Liver (tissue), 3 donors: ENCODE data around the gene ARID4A.

Source experiments
- EGR1 ChIP-seq, 2 donors: IDR thresholded peaks; 2 replicates each; pipeline ENCODE4 v1.6.1; 2016 to 2018; ENCODE audit warnings: antibody characterized with exemption in 2 of 2, low read depth in 2 of 2
- FOXA1 ChIP-seq: IDR thresholded peaks from 2 replicates; pipeline ENCODE4 v1.6.1; 2016; ENCODE audit warnings: antibody characterized with exemption
- GABPA ChIP-seq, 2 donors: IDR thresholded peaks in 1 of 2; conservative IDR thresholded peaks in 1 of 2; 2 replicates each; pipeline ENCODE4 v1.6.1; 2016; ENCODE audit warnings: antibody characterized with exemption in 2 of 2, mild to moderate bottlenecking in 1 of 2, moderate library complexity in 1 of 2
- HNF4A ChIP-seq, 2 donors: conservative IDR thresholded peaks; 2 replicates each; pipeline ENCODE4 v1.6.1; 2016; ENCODE audit warnings: antibody characterized with exemption in 2 of 2, mild to moderate bottlenecking in 2 of 2
- JUND ChIP-seq, 2 donors: IDR thresholded peaks; 2 replicates each; pipeline ENCODE4 v1.6.1; 2016; ENCODE audit warnings: antibody characterized with exemption in 2 of 2
- RAD21 ChIP-seq, 2 donors: IDR thresholded peaks; 2 replicates each; pipeline ENCODE4 v1.6.1; 2016; ENCODE audit warnings: antibody characterized with exemption in 2 of 2, mild to moderate bottlenecking in 2 of 2
- RXRA ChIP-seq, 2 donors: IDR thresholded peaks; 2 replicates each; pipeline ENCODE4 v1.6.1; 2017 to 2018; ENCODE audit warnings: antibody characterized with exemption in 2 of 2, mild to moderate bottlenecking in 1 of 2
- TAF1 ChIP-seq: conservative IDR thresholded peaks from 2 replicates; pipeline ENCODE4 v1.6.1; 2016; ENCODE audit warnings: antibody characterized with exemption, mild to moderate bottlenecking
- YY1 ChIP-seq: IDR thresholded peaks from 2 replicates; pipeline ENCODE4 v1.6.1; 2016; ENCODE audit warnings: antibody characterized with exemption, mild to moderate bottlenecking
- TF ChIP-seq, protein P1 (sequence below): fragments of 150-350 bp; IDR thresholded peaks from 2 replicates; pipeline ENCODE4 v1.5.1; 2017; ENCODE audit warnings: improper control_type of control experiment, low read depth, low read length; ENCODE audit not compliant: missing input control
- TF ChIP-seq, protein P2 (sequence below): IDR thresholded peaks from 2 replicates; pipeline ENCODE4 v1.6.1; 2016; ENCODE audit warnings: antibody characterized with exemption
- TF ChIP-seq, protein P3 (sequence below): IDR thresholded peaks from 2 replicates; pipeline ENCODE4 v1.6.1; 2016; ENCODE audit warnings: antibody characterized with exemption
- TF ChIP-seq, protein P4 (sequence below): IDR thresholded peaks from 2 replicates; pipeline ENCODE4 v1.6.1; 2016; ENCODE audit warnings: antibody characterized with exemption
- donor health status: healthy.
- donor health status: healthy.

GRCh38 chr14:58367296-58367695 lies 68.9 kb downstream of the ARID4A start:
- TF ChIP-seq EGR1 (IDR thresholded peaks at IDR 0.05; ENCODE audit: low read depth in 2 of 2) (no peak), YY1 (no peak), JUND (IDR thresholded peaks at IDR 0.05) (no peak), HNF4A (conservative IDR thresholded peaks at IDR 0.05) (no peak), RAD21 (IDR thresholded peaks at IDR 0.05) (no peak), GABPA (IDR thresholded peaks at IDR 0.05 in 1 of 2, conservative IDR thresholded peaks at IDR 0.05 in 1 of 2) (no peak), FOXA1 (no peak), TAF1 (no peak), RXRA (IDR thresholded peaks at IDR 0.05) (no peak)
- TF ChIP-seq, protein P1, sequence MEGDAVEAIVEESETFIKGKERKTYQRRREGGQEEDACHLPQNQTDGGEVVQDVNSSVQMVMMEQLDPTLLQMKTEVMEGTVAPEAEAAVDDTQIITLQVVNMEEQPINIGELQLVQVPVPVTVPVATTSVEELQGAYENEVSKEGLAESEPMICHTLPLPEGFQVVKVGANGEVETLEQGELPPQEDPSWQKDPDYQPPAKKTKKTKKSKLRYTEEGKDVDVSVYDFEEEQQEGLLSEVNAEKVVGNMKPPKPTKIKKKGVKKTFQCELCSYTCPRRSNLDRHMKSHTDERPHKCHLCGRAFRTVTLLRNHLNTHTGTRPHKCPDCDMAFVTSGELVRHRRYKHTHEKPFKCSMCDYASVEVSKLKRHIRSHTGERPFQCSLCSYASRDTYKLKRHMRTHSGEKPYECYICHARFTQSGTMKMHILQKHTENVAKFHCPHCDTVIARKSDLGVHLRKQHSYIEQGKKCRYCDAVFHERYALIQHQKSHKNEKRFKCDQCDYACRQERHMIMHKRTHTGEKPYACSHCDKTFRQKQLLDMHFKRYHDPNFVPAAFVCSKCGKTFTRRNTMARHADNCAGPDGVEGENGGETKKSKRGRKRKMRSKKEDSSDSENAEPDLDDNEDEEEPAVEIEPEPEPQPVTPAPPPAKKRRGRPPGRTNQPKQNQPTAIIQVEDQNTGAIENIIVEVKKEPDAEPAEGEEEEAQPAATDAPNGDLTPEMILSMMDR, result no peak
- TF ChIP-seq, protein P2, sequence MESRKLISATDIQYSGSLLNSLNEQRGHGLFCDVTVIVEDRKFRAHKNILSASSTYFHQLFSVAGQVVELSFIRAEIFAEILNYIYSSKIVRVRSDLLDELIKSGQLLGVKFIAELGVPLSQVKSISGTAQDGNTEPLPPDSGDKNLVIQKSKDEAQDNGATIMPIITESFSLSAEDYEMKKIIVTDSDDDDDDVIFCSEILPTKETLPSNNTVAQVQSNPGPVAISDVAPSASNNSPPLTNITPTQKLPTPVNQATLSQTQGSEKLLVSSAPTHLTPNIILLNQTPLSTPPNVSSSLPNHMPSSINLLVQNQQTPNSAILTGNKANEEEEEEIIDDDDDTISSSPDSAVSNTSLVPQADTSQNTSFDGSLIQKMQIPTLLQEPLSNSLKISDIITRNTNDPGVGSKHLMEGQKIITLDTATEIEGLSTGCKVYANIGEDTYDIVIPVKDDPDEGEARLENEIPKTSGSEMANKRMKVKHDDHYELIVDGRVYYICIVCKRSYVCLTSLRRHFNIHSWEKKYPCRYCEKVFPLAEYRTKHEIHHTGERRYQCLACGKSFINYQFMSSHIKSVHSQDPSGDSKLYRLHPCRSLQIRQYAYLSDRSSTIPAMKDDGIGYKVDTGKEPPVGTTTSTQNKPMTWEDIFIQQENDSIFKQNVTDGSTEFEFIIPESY, result no peak
- TF ChIP-seq, protein P3, sequence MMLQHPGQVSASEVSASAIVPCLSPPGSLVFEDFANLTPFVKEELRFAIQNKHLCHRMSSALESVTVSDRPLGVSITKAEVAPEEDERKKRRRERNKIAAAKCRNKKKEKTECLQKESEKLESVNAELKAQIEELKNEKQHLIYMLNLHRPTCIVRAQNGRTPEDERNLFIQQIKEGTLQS, result no peak
- TF ChIP-seq, protein P4, sequence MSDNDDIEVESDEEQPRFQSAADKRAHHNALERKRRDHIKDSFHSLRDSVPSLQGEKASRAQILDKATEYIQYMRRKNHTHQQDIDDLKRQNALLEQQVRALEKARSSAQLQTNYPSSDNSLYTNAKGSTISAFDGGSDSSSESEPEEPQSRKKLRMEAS, result no peak
